CD8-positive, alpha-beta memory T cell (primary cell): Measurements from ENCODE around the gene UBAC2. TPM values are rescaled to one million over a fixed set of nuclear protein-coding genes. Genes with fewer than 3 reads are reported as not detected.

Experiments used
- CTCF ChIA-PET: fragments of 350-600 bp; sonication (Branson Sonifier 250); formaldehyde crosslinking; loops from one replicate; lab custom pipeline; 2021; ENCODE audit warnings: antibody characterized with exemption; lab: Charles Lee
- POLR2A ChIA-PET: fragments of 350-600 bp; sonication (Branson Sonifier 250); formaldehyde crosslinking; loops from one replicate; lab custom pipeline; 2021; ENCODE audit warnings: antibody characterized with exemption; lab: Charles Lee
- DNase-seq, 5 donors: peaks; one replicate each; pipeline versions ENCODE4 v3.0.0 to v3.0.0-alpha.2; 2020 to 2022; ENCODE audit warnings: mixed read lengths in 1 of 5
- H3K27ac ChIP-seq: one replicate; pipeline ENCODE4 v1.7.0; 2013; ENCODE audit warnings: low read depth, mild to moderate bottlenecking, low read length, moderate library complexity
- H3K27me3 ChIP-seq: 2 replicates; pipeline ENCODE4 v1.7.0; 2013; ENCODE audit warnings: low read length, mild to moderate bottlenecking; ENCODE audit not compliant: insufficient read depth, poor library complexity, severe bottlenecking
- H3K36me3 ChIP-seq: 2 replicates; pipeline ENCODE4 v1.7.0; 2013; ENCODE audit warnings: mild to moderate bottlenecking, low read length, moderate library complexity; ENCODE audit not compliant: insufficient read depth
- H3K4me1 ChIP-seq: 2 replicates; pipeline ENCODE4 v1.7.0; 2013; ENCODE audit warnings: mild to moderate bottlenecking, low read length, moderate library complexity; ENCODE audit not compliant: insufficient read depth
- H3K4me3 ChIP-seq: 2 replicates; pipeline ENCODE4 v1.7.0; 2013; ENCODE audit warnings: mild to moderate bottlenecking, low read length
- H3K9me3 ChIP-seq: 2 replicates; pipeline ENCODE4 v1.7.0; 2013; ENCODE audit warnings: mild to moderate bottlenecking, low read length
- H3K27ac Mint-ChIP-seq, 8 donors: one replicate each; pipeline ENCODE4 v1.8.0; 2020 to 2021; ENCODE audit warnings: mixed read lengths in 8 of 8, mild to moderate bottlenecking in 6 of 8, inconsistent platforms in 3 of 8, moderate library complexity in 3 of 8
- H3K27me3 Mint-ChIP-seq, 2 donors: one replicate each; pipeline ENCODE4 v1.8.0; 2020 to 2021; ENCODE audit warnings: mixed read lengths in 2 of 2, mild to moderate bottlenecking in 1 of 2, moderate library complexity in 1 of 2
- H3K36me3 Mint-ChIP-seq, 3 donors: one replicate each; pipeline ENCODE4 v1.8.0; 2020 to 2021; ENCODE audit warnings: mixed read lengths in 3 of 3, inconsistent platforms in 1 of 3, mild to moderate bottlenecking in 1 of 3
- H3K4me1 Mint-ChIP-seq, 3 donors: one replicate each; pipeline ENCODE4 v1.8.0; 2020 to 2021; ENCODE audit warnings: mixed read lengths in 3 of 3, inconsistent platforms in 1 of 3, mild to moderate bottlenecking in 1 of 3
- H3K4me3 Mint-ChIP-seq, 7 donors: one replicate each; pipeline ENCODE4 v1.8.0; 2020 to 2021; ENCODE audit warnings: mixed read lengths in 7 of 7, mild to moderate bottlenecking in 6 of 7, moderate library complexity in 4 of 7, inconsistent platforms in 2 of 7
- H3K9me3 Mint-ChIP-seq, 5 donors: one replicate each; pipeline ENCODE4 v1.8.0; 2020 to 2022; ENCODE audit warnings: mixed read lengths in 5 of 5, mild to moderate bottlenecking in 3 of 5, moderate library complexity in 2 of 5, inconsistent platforms in 1 of 5
- polyA plus RNA-seq: library from polyadenylated mRNA; unstranded; fragments of 300-500 nt; fragmentation: Illumina TruSeq; gene quantifications from one replicate; pipeline ENCODE4 v1.2.3, GENCODE V29; 2021
- total RNA-seq, 2 experiments: library from RNA; stranded (reverse); gene quantifications; one replicate each; pipeline ENCODE4 v1.2.3, GENCODE V29; 2021

UBAC2 gene
- total and polyA plus RNA-seq, 3 experiments from 2014 or later, result 62.3 to 160 (median 63.7) TPM

GRCh38 chr13:99301056-99301838 lies 100.6 kb downstream of the UBAC2 start:
- H3K27ac Mint-ChIP-seq, result peak overlapping the region; percentile 58 to 95 (median 88)
- H3K9me3 Mint-ChIP-seq, result no peaks in the 10 kb centered on the region
- peaks cover 30 to 78% (median 38%) of the 10 kb centered on the region in 3 donors for H3K36me3 Mint-ChIP-seq
- Histone ChIP-seq H3K27me3 (no peaks in the 10 kb centered on the region), H3K9me3 (no peaks in the 10 kb centered on the region), H3K4me1 (peaks cover 85% of the 10 kb centered on the region), H3K36me3 (no peaks in the 10 kb centered on the region), H3K4me3 (peak overlapping the region; percentile 50), H3K27ac (peak overlapping the region; percentile 8)
- POLR2A ChIA-PET, result interaction anchor here (0.6 to 1.8 kb wide), 4 partner anchors 14 to 80 kb away, joined by 3 to 11 read pairs (median 4); no protein-coding TSS in a partner anchor
- peak overlapping the region; percentile 69 to 94 (median 84) for H3K4me3 Mint-ChIP-seq
- CTCF ChIA-PET, result interaction anchor here (1.0 to 9.5 kb wide), 9 partner anchors 11 to 136 kb away, joined by 3 to 94 read pairs (median 4); no protein-coding TSS in a partner anchor
- no peaks in the 10 kb centered on the region for H3K27me3 Mint-ChIP-seq
- H3K4me1 Mint-ChIP-seq, result peaks cover 79 to 92% (median 88%) of the 10 kb centered on the region in 3 donors
- no peak for DNase-seq

- no peak for DNase-seq
- Mint-ChIP-seq H3K27me3 (no peaks in the 10 kb centered on the region), H3K27ac (peak overlapping the region; percentile 87 to 95 (median 92)), H3K4me1 (peaks cover 76 to 84% (median 81%) of the 10 kb centered on the region in 3 donors), H3K4me3 (peak overlapping the region; percentile 88 to 95 (median 94)), H3K36me3 (peaks cover 34 to 78% (median 37%) of the 10 kb centered on the region in 3 donors), H3K9me3 (no peaks in the 10 kb centered on the region)
- ChIA-PET POLR2A (interaction anchor here (0.8 to 1.8 kb wide), 6 partner anchors 12 to 81 kb away, joined by 3 to 11 read pairs (median 3); no protein-coding TSS in a partner anchor), CTCF (interaction anchor here (0.6 to 9.5 kb wide), 13 partner anchors 10 to 135 kb away, joined by 3 to 94 read pairs (median 4); partner anchors contain the start of gene UBAC2)
- Histone ChIP-seq H3K36me3 (no peaks in the 10 kb centered on the region), H3K4me3 (peak overlapping the region; percentile 50), H3K27ac (no peak overlapping the region), H3K27me3 (no peaks in the 10 kb centered on the region), H3K9me3 (no peaks in the 10 kb centered on the region), H3K4me1 (peaks cover 79% of the 10 kb centered on the region)
These were observed 101.4 kb downstream of the UBAC2 start for GRCh38 chr13:99301913-99302636.

GRCh38 chr13:99302637-99303505 lies 102.2 kb downstream of the UBAC2 start:
- CTCF ChIA-PET, result interaction anchor here (0.6 to 9.5 kb wide), 15 partner anchors 9 to 134 kb away, joined by 3 to 94 read pairs (median 4); partner anchors contain the start of gene UBAC2
- Mint-ChIP-seq H3K27ac (peak overlapping the region; percentile 88 to 96 (median 94)), H3K4me3 (peak overlapping the region; percentile 88 to 95 (median 94)), H3K9me3 (no peaks in the 10 kb centered on the region), H3K36me3 (peaks cover 29 to 74% (median 36%) of the 10 kb centered on the region in 3 donors), H3K4me1 (peaks cover 74 to 84% (median 81%) of the 10 kb centered on the region in 3 donors), H3K27me3 (no peaks in the 10 kb centered on the region)
- H3K4me1 ChIP-seq, result peaks cover 75% of the 10 kb centered on the region
- H3K27me3 ChIP-seq, result no peaks in the 10 kb centered on the region
- H3K4me3 ChIP-seq, result peak overlapping the region; percentile 50
- POLR2A ChIA-PET, result interaction anchor here (0.8 to 1.8 kb wide), 5 partner anchors 11 to 81 kb away, joined by 3 to 11 read pairs (median 3); no protein-coding TSS in a partner anchor
- no peaks in the 10 kb centered on the region for H3K36me3 ChIP-seq
- H3K9me3 ChIP-seq, result no peaks in the 10 kb centered on the region
- no peak for DNase-seq
- no peak overlapping the region for H3K27ac ChIP-seq

DNA sequence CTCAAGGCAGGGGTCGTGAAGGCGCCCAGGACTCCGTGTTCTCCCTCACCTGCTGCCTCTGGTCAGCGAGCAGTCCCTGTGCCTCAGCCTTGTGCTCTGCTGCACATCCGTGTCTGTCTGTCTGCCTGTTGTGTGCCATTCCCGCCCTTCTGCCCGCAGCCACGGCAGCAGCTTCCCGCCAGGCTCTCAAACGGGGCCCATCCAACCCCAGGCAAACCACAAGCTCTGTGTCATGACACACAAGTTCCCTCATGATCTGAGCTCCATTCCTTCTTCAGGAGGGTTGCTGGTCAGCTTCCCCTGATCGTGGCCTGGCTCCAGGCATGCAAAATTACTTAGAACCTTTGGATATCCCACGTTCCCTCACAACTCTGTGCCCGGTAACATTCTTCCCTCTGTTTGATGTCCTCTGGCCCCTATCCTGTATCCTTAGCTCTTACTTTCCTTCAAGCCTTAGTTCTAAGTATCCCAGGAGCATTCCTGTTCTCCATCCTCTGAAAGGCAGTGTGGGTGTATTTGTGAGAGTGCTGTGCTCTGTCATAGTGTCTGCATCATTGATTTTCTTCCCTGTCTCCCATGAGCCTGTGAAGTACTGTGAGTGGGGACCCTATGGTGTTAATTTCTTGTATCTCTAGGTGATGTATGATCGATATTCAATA lies 103.3 kb downstream of the UBAC2 start:
- H3K36me3 ChIP-seq, result no peaks in the 10 kb centered on the region
- peaks cover 75% of the 10 kb centered on the region for H3K4me1 ChIP-seq
- H3K4me3 ChIP-seq, result peak overlapping the region; percentile 50
- peaks cover 74 to 83% (median 81%) of the 10 kb centered on the region in 3 donors for H3K4me1 Mint-ChIP-seq
- H3K27ac Mint-ChIP-seq, result peak overlapping the region; percentile 88 to 96 (median 94)
- ChIA-PET POLR2A (interaction anchor here (0.9 to 1.5 kb wide), 4 partner anchors 7 to 48 kb away, joined by 3 to 4 read pairs (median 4); no protein-coding TSS in a partner anchor), CTCF (interaction anchor here (1.0 to 9.5 kb wide), 10 partner anchors 31 to 133 kb away, joined by 3 to 94 read pairs (median 6); no protein-coding TSS in a partner anchor)
- H3K9me3 Mint-ChIP-seq, result no peaks in the 10 kb centered on the region
- DNase-seq, result peak in 4 of 5 donors; percentile 28 to 57 (median 35)
- H3K27me3 ChIP-seq, result no peaks in the 10 kb centered on the region
- no peaks in the 10 kb centered on the region for H3K9me3 ChIP-seq
- H3K27me3 Mint-ChIP-seq, result no peaks in the 10 kb centered on the region
- peak overlapping the region; percentile 88 to 95 (median 94) for H3K4me3 Mint-ChIP-seq
- H3K27ac ChIP-seq, result peak overlapping the region; percentile 71
- peaks cover 33 to 74% (median 38%) of the 10 kb centered on the region in 3 donors for H3K36me3 Mint-ChIP-seq

GRCh38 chr13:99304541-99304940 lies 103.9 kb downstream of the UBAC2 start:
- H3K4me3 Mint-ChIP-seq, result peak overlapping the region; percentile 88 to 95 (median 94)
- peaks cover 30 to 71% (median 35%) of the 10 kb centered on the region in 3 donors for H3K36me3 Mint-ChIP-seq

GRCh38 chr13:99305158-99305557 lies 104.5 kb downstream of the UBAC2 start:
- Mint-ChIP-seq H3K27me3 (no peaks in the 10 kb centered on the region), H3K27ac (peak overlapping the region in 7 of 8 donors; percentile 72 to 98 (median 94)), H3K36me3 (peaks cover 30 to 65% (median 33%) of the 10 kb centered on the region in 3 donors), H3K4me3 (peak overlapping the region; percentile 88 to 95 (median 94)), H3K9me3 (no peaks in the 10 kb centered on the region), H3K4me1 (peaks cover 71 to 82% (median 81%) of the 10 kb centered on the region in 3 donors)
- no peaks in the 10 kb centered on the region for H3K36me3 ChIP-seq
- H3K4me1 ChIP-seq, result peaks cover 75% of the 10 kb centered on the region
- H3K4me3 ChIP-seq, result peak overlapping the region; percentile 50
- H3K9me3 ChIP-seq, result no peaks in the 10 kb centered on the region
- DNase-seq, result no peak
- CTCF ChIA-PET, result interaction anchor here (1.2 to 9.5 kb wide), 9 partner anchors 10 to 132 kb away, joined by 3 to 94 read pairs (median 13); no protein-coding TSS in a partner anchor
- POLR2A ChIA-PET, result interaction anchor here (0.5 to 1.5 kb wide), 4 partner anchors 9 to 66 kb away, joined by 3 to 5 read pairs (median 4); no protein-coding TSS in a partner anchor
- peak overlapping the region; percentile 71 for H3K27ac ChIP-seq
- no peaks in the 10 kb centered on the region for H3K27me3 ChIP-seq

More at GRCh38 chr13:99304541-99304940, 103.9 kb downstream of the UBAC2 start:
- Histone ChIP-seq H3K4me3 (peak overlapping the region; percentile 50), H3K9me3 (no peaks in the 10 kb centered on the region), H3K36me3 (no peaks in the 10 kb centered on the region), H3K27ac (peak overlapping the region; percentile 71), H3K4me1 (peaks cover 75% of the 10 kb centered on the region), H3K27me3 (no peaks in the 10 kb centered on the region)
- Mint-ChIP-seq H3K9me3 (no peaks in the 10 kb centered on the region), H3K27ac (peak overlapping the region; percentile 88 to 96 (median 94)), H3K27me3 (no peaks in the 10 kb centered on the region), H3K4me1 (peaks cover 72 to 82% (median 81%) of the 10 kb centered on the region in 3 donors)
- no peak for DNase-seq
- ChIA-PET CTCF (interaction anchor here (1.0 to 9.5 kb wide), 11 partner anchors 10 to 132 kb away, joined by 3 to 94 read pairs (median 6); no protein-coding TSS in a partner anchor), POLR2A (interaction anchor here (0.5 to 1.5 kb wide), 4 partner anchors 8 to 62 kb away, joined by 3 to 4 read pairs (median 4); no protein-coding TSS in a partner anchor)
